T-helper 9 cell (primary cell): ENCODE measurements around the gene PMEPA1.

Experiments
- DNase-seq: peaks from one replicate; pipeline ENCODE4 v3.0.0-alpha.2; 2020
- total RNA-seq, 2 donors: gene quantifications; one replicate each; lab custom pipeline; 2026; lab: John Stamatoyannopoulos, UW

Gene PMEPA1, protein sequence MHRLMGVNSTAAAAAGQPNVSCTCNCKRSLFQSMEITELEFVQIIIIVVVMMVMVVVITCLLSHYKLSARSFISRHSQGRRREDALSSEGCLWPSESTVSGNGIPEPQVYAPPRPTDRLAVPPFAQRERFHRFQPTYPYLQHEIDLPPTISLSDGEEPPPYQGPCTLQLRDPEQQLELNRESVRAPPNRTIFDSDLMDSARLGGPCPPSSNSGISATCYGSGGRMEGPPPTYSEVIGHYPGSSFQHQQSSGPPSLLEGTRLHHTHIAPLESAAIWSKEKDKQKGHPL
- 21.2 to 85.7 reads per million in 2 donors for total RNA-seq

DNA sequence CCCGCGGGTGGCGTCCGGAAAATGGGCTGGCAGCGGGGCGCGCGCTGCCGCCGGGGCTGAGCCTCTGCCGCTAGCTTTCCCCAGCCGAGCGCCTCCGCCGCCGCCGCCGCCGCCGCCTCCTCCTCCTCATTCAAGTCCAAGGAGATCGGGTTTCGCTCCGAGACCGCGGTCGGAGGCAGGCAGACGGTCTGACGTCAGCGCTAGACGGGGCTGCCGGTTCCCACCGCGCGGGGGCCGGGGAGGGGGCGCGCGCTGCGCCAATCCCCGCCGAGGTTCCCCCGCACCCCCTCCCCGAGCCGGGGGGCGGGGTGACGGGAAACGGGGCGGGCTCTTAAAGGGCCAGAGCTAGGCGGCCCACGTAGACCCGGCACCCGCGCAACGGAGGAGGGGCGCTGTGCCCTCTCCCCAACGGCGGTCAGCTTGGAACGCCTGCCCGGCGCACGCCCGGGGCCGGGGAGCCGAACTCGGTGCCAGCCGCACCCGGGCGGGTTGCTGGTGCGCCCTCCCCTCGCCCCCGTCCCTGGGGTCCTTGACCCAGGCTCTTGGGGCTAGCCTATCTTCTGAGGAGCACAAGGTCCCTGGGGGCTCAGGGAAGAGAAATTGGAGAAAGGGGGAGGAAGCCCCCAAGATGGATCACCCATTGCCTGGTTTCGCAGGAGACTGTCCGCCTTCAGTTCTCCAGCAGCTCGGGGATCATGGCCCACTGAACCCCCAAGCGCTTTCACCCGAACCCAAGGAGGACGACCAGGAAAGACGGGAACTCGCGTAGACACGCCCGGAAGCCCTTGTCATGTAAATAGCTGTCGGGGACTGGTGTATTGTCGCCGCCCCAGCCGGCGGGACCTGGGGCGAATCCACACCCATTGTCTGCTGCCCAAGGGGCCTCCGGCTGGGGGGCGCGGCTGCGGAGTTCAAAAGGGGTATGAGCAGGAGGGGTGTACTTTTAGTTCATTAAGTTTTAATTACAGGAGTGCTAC is at the start of gene PMEPA1:
TSS of gene PMEPA1 (minus strand) at position 193 of the 977 bp plus-strand sequence. CDS start 433 bp downstream, outside the sequence.
- DNase-seq, result peak; percentile 93

DNA sequence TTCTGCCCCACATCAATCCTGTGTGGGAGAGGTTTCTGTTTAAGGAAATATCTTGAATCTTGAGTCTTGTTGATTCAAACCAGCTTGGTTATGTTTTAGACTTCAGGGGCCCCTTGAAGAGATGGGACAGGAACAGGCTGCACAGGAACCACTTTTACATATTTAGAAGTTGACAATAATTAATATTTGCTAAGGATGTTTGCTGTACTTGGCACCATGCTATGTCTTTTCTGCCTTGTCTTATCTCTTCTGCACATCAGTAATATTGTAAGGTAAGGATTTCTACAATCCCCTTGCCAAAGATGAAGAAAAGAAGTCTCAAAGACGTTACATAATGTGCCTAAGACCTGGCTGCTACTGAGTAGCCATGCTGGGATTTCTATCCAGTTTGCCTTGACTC is 48.0 kb upstream of the PMEPA1 start:
- DNase-seq, result no peak

DNA sequence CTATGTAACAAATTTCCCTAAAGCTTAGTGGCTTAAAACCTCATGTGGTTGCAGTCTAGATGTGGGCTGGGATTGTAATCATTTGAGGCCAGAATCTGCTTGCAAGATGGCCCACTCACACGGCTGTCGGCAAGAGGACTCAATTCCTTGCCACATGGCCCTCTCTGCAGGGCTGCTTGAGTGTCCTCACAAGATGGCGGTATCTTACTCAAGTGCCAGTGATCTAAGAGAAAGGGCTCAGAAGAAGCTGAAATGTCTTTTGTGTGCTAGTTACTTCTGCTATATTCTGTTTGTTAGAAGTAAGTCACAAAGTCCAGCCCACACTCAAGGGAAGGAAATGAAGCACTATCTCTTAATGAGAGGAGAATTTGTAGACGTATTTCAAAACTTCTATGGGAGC is 47.1 kb upstream of the PMEPA1 start:
- DNase-seq, result no peak

DNA sequence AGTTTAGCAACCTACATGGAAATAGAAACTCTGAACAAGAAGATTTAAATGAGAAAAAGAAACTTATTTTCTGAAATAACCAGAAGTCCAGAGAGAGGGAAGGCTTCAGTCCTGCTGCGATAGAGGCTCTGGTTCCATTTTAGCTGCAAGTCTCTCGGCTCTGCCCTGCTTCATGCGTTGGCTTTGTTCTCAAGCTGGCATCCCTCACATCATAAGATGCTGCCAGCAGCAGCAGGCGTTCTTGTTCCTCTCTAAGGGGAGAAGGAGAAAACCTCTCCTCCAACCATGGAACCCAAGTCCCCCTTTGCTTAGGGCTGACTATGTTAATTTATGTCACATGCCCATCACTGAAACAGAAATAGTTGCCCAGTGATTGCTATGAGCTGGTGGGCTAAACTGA is 46.4 kb upstream of the PMEPA1 start:
- no peak for DNase-seq

DNA sequence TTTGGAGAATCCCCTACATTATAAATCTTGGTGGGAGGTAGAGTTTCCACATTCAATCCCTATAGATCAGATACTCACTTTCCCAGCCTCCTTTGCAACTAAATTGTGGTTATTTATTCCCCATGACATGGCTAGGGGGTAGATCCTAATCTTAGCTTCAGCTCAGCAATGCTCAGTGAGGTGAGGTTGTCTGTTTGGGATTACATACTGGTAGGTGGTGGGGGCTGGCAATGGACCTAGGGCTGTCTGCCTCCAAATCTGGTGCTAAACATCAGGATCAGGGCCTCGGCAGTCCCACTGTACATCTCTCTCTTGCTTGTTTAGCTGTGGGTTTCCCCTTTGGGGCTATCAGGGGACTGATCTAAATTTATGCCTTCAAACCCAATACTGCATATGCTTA is 45.8 kb upstream of the PMEPA1 start:
- no peak for DNase-seq

DNA sequence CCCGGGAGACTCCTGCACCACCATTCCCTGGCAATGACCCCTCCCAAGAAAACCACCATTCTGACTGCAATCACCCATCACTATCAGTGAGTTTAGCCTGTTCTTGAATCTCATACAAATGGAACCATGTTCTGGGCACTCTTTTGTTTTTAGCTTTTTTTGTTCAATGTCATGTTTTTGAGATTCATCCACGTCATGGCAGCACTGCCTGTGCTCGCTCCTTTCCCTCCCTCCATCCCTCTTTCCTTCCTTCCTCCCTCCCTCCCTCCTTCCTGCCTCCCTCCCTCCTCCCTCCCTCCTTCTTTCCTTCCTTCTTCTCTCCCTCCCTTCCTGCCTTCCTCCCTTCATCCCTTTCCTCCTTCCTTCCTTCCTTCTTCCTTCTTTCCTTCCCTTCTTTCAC is 44.4 kb upstream of the PMEPA1 start:
- DNase-seq, result no peak

DNA sequence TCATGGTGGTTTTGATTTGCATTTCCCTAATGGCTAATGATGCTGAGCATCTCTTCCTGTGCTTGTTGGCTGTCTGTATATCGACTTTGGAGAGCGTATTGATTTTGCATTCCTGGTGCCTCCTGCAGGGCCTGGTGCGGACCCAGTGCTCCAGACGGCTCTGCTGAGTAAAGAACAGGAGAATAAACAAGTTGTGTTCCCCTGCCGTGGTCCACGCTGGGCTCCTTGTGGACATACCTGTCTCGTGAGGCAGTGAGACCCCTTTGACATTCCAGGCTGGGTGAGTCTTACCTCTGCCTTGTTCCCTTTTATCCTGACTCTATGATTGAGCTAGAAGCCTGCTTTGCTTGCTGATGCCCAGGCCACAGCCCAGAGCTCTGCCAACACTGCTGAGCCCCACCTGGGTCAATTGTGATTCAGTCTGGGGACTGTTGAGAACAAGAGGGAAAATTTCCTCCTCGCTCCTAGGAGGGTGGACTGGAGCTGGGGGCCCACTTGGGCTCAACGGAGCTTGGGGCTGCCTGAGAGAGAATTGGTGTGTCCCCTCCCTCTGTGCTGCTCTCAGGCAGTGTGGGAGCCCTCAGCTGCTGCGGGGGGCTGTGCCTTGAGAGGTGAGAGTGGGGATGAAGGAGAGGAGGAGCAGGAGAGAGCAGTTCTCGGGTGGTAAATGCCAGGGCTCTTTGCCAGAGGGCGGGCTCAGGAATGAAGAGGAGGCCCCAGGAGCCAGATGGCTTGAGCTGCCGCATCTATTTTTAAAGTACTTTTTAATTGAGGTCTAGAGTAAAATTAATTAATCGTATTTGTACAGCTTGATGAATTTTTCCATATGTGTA is 43.7 kb upstream of the PMEPA1 start:
- no peak for DNase-seq

DNA sequence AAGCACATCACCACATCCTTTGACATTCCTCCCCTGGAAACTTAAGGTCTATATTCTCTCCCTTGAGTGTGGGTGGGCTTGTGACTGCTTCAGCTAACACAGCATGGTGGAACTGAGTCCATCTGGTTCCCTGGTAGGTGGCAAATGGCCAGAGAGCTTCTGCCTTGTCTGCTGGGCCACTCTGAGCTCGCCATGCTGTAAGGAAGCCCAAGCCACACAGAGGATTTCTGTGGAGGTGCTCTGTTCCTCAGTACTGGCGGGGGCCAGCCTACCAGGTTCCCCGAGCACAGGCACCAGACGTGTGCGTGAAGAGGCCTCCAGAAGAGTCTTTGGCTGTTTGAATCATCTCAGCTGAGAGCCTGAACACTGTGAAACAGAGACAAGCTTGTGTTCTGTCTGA is 41.6 kb upstream of the PMEPA1 start:
- DNase-seq, result no peak

DNA sequence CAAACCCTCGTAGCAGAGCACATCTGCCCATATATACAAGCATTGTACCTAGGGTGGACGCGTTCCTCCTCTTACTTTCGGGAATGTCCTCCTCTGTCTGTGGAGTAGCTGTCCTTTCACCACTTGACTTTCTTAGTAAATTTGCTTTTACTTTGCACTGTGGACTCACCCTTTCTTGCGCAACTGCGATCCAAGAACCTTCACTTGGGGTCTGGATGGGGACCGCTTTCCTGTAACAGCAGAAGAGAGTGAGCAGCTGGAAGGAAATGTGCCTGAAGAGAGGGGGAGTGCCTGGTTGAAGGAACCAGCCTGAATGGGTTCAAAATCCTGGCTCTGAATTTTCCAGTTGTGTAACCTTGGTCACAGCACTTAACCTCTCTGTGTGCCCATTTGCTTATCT is 40.1 kb upstream of the PMEPA1 start:
- no peak for DNase-seq

DNA sequence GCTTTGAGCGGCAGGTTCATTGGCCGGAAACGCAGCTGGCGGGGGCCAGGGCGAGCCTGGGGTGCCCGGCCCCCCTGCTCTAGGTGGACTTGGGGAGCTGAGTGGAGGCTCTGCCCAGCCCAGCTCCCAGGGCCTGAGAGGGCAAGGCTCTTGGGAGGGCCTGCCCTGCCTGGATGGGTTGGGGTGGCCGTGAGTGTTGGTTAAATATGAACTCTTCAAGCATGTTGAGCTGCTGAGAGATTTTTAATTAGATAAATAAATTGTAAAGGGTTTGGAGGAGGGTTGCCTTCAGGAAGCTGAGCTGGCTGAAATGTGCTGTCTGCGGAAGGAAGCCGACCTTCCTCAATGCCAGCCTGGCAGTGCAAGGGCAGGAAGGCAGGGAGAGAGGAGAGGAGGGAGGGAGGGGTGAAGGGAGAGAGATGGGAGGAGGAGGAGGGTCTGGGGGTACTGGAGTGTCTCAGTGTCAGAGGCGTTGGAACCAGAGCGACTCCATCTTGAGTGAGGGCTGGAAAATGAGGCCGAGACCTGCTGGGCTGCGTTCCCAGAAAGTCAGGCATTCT is 39.4 kb upstream of the PMEPA1 start:
- no peak for DNase-seq

DNA sequence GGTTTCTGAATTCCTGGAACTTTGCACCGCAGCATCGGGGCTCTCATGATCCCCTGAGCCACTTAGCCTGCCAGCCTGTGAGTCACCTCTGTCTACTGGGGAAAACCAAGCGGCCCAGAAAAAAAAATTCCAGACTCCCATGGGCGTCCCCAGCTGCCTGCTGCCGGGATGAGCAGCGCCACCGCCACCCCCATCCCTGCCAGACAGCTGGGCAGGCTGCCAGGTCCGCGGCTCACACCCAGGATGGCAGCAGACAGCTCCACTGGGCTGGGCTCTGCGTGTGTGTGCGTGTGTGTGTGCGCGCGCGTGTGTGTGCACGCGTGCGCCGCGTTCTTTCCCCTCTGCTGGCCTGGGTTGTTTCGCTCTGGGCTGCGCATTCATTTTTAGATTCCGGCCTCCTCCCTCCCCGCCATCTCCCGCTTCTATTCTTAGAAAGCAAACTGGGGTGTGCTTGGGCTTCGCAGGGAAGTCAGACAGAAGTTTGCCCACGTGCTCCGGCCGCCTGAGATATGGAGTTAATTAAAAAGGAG is 38.9 kb upstream of the PMEPA1 start:
- peak; percentile 53 for DNase-seq

DNA sequence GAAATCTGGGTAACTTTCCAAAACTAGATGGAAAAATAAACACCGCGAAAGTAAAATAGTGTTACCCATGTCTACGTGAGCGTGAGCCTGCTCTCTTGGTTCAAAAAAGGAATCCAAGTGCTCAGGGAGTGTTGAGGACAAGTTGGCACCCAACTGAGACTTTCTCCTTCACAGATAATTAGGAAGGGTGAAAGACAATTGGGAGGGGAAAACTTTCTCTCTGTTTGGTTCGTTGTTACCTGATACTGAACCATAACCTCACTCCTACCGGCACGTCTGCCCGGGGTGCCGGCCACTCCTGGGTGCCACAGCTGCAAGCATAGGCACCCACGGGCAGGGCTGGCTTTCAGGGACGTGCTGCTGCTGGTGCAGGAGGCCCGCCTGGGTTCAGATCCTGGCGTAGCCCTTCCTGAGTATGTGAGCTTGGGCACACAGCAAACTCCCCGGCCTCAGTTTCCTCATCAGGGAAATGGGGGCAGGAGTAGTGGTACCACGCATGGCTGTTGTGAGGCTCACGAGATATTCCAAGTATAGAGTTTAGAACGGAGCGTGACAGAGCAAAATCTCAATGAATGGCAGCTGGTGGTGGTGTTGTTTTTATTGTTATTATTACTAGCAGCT is 38.2 kb upstream of the PMEPA1 start:
- DNase-seq, result no peak

DNA sequence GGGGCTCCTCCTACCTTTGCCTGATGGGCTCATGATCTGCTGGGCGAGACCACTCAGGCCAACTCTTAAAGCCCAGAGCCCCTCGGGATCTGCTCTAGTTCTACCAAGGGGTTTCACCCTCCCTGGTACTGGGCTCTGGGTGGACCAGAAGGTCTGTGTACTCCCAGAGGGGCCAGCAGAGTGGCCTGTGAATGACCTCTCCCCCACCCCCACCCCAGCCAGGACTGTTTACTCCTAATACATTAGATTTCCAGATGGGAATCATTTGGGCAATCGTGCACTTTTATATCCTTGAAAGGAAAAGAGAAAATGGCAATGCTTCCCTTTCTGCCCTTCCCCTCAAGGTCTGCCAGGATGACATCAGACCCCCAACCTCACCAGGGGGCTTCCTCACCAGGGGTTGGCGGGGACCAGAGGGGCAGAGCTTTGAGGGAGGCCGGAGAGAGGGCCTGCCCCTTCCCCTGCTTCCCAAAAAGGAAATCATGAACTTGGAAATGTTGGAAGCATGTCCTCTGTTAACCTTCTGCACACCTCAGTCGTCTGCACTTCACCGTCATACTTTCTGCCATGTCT is 37.1 kb upstream of the PMEPA1 start:
- no peak for DNase-seq

DNA sequence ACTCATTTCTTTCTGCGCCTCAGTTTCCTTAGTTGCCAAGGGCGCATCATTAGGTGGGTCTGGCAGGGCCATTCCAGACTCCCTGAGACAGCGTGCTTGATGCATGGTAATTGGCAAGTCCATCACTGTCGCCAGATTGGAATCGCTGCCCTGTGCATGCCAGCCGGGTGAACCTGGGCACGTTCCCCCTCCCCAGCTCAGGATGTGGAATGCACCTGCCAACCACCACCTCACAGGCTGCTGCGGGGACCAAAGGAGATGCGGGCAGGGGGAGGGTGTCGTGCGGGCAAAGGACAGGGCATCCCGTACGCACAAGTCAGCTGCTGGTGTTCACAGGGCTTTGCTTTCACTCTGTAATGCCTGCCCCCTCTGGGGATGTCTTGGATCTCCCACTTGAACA is 36.4 kb upstream of the PMEPA1 start:
- DNase-seq, result no peak

DNA sequence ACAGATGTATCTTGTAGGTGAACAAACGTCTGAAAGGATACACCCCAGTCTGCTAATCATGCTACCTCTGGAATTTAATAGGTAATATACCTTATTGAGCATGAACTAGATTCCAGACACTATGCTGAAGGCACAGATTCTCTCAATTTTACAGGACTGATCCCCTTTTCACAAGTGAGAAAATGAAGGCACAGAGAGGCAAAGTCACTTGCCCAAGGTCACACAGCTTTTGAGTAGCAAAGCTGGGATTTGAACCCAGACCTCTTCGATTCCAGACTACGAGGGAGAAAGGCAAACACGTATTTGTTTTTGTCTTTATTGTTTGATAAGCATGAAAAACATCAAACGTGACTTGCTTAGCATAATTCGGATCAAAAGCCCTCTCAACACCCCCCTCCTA is 34.4 kb upstream of the PMEPA1 start:
- no peak for DNase-seq

DNA sequence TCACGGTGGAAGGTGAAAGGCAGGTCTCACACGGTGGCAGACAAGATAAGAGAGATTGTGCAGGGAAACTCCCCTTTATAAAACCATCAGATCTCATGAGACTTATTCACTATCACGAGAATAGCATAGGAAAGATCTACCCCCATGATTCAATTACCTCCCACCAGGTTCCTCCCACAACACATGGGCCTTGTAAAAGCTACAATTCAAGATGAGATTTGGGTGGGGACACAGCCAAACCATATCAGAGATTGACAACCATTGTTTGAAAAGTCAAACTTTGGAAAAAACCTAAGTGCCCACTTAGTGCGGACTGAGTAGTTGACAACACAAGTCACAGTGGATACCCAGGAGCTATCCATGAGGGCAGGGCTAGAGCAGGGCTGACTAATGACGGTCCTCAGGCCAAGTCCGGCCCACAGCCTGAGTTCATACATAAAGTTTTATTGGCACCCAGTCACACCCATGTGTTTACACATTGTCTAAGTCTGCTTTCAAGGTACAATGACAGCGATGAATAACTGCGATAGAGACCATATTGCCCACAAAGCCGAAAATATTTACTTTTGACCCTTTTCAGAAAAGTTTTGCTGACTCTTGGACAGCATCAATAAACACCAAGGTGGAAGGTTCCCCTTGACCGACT is 33.8 kb upstream of the PMEPA1 start:
- no peak for DNase-seq

DNA sequence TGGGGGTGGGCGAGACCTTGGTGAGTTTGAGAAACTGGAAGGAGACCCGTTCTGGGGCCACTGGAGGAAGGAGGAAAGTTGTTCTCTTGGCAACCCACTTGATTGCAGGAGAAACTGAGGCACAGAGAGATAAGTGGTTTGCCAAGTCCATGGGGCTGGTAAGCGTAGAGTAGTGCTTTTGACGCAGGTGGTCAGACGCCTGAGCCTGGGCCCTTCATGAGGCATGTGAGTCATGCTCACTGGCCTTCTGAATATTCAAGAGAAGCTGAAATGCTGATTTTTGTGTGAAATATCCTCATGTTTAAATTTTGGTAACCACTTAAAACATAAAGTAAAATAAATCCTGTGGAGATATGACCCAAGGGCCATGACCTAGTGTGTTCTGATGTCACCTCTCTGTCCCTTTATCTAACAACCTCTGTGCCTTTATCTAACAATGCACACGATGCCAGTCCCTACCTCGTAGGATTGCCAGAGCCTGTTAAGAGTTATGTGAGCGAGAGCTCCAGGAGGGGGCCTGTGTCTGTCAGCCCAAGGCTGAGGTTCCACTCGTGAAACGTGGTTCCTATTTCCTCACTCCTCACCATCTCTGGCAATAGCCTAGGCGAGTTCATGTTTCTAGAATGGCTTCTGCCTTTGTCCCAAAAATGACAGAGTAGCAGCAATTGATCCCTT is 32.8 kb upstream of the PMEPA1 start:
- DNase-seq, result no peak

DNA sequence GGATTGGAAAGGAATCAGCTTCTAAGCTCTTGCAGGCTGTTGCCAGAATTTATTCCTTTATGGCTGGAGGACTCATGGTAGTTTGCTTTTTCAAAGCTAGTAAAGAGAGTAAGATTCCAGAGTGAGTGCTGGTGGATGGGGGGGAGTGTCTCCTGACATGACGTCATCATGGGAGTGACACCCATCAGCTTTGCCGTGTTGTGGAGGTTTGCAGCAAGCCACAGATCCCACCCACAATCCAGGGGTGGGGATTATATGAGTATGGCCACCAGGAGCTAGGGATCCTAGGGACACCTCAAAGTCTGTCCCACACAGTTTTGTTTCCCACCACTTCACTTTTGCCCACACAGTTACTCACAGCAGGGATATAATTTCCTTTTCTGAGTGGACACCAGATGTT is 28.7 kb upstream of the PMEPA1 start:
- no peak for DNase-seq

DNA sequence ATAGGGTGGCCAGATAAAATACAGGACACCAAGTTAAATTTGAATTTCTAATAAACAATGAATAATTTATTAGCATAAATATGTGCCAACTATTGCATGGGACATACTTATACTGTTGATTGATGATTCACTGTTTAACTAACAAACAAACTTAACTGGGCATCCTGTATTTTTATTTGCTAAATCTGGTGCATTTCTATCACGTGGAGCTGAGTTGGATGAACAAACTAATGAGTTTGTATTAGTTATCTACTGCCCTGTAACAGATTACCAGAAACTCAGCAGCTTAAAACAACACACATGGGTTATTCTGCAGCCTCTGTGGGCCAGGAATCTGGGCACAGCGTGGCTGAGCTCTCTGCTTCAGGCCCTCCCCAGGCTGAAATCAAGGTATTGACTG is 28.2 kb upstream of the PMEPA1 start:
- no peak for DNase-seq

DNA sequence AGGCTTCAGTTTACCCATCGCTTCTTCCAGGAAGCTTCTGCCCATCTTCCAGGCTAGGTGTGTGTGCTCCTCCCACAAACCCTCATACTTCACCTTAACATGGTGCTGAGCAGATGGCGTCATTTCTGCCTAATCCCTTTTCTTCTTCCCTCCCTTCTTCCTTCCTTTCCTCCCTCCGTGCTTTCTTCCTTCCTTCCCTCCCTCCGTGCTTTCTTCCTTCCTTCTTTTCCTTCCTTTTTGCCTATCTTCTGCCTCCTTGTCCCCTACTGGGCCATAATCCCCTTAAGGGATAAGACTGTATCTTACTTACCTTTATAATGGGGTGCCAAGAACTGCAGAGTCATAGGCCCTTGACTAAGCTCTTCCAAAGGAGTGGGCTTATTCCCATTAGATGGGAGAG is 27.5 kb upstream of the PMEPA1 start:
- DNase-seq, result no peak
